Measurements from ENCODE around the gene MAGIX.

The MAGIX gene

GRCh38 chrX:49155243-49155899 lies 7.2 kb upstream of the MAGIX start:
- TF ChIP-seq, protein P1, sequence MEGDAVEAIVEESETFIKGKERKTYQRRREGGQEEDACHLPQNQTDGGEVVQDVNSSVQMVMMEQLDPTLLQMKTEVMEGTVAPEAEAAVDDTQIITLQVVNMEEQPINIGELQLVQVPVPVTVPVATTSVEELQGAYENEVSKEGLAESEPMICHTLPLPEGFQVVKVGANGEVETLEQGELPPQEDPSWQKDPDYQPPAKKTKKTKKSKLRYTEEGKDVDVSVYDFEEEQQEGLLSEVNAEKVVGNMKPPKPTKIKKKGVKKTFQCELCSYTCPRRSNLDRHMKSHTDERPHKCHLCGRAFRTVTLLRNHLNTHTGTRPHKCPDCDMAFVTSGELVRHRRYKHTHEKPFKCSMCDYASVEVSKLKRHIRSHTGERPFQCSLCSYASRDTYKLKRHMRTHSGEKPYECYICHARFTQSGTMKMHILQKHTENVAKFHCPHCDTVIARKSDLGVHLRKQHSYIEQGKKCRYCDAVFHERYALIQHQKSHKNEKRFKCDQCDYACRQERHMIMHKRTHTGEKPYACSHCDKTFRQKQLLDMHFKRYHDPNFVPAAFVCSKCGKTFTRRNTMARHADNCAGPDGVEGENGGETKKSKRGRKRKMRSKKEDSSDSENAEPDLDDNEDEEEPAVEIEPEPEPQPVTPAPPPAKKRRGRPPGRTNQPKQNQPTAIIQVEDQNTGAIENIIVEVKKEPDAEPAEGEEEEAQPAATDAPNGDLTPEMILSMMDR (conservative IDR thresholded peaks at IDR 0.05), result no peak
- no peak overlapping the region for H3K27ac ChIP-seq

DNA sequence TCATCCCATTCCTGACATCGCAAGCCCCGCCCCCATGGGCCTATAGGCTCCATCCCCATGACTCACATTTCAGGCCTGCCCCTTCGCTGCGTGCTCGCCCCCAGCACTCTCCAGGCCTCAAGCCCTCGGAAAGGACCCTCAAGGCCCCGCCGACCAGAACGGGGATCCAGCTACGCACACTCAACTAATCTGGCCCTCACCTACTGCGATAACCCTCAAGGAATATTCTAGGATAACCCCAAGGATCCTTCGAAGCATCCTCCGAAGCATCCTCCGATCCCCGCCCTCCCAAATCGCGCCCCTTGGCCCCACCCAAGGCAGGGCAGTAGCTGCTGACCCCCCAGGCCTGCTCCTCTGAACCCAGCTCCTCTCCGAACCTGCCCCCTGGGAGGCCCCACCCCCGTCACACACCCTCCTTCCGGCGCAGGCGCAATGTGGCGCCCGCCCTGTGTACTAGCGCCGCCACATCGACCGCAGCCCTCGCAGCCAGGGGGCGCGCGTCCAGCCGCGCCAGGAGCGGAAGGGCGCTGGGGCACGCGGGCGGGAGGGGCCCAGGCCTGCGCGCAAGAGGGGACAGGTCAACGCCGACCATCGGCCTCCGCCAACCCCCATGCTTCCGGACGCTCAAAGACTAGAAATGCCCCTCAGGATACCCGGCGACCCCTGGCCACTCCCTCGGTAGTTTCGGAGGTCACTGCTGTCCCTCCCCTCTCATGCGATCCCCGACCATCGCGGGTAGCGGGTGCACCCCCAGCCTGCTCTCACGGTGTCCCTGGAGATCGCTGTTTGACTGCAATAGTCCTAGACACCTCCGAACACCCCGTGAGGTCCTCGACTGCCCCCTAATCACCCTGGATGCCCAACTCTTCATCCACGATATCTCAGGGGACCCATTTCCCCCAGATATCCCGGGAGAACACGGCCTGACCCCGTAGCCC lies 6.4 kb upstream of the MAGIX start:
- TF ChIP-seq, protein P1 (conservative IDR thresholded peaks at IDR 0.05), result peak; percentile 69
- H3K27ac ChIP-seq, result no peak overlapping the region; the same call in 1 of the 2 replicates

- no peak overlapping the region for H3K27ac ChIP-seq
- TF ChIP-seq, protein P1 (conservative IDR thresholded peaks at IDR 0.05), result no peak
Measured at GRCh38 chrX:49157194-49157593, 5.4 kb upstream of the MAGIX start.

GRCh38 chrX:49160908-49161307 lies 1.6 kb upstream of the MAGIX start:
- TF ChIP-seq, protein P1 (conservative IDR thresholded peaks at IDR 0.05), result no peak
- H3K27ac ChIP-seq, result no peak overlapping the region

- TF ChIP-seq, protein P1 (conservative IDR thresholded peaks at IDR 0.05), result no peak
- 0 out of 2 replicates have a peak overlapping the region, but pooled peaks have one; percentile 44 for H3K27ac ChIP-seq
Measured at GRCh38 chrX:49161632-49162031, 926 bp upstream of the MAGIX start.

DNA sequence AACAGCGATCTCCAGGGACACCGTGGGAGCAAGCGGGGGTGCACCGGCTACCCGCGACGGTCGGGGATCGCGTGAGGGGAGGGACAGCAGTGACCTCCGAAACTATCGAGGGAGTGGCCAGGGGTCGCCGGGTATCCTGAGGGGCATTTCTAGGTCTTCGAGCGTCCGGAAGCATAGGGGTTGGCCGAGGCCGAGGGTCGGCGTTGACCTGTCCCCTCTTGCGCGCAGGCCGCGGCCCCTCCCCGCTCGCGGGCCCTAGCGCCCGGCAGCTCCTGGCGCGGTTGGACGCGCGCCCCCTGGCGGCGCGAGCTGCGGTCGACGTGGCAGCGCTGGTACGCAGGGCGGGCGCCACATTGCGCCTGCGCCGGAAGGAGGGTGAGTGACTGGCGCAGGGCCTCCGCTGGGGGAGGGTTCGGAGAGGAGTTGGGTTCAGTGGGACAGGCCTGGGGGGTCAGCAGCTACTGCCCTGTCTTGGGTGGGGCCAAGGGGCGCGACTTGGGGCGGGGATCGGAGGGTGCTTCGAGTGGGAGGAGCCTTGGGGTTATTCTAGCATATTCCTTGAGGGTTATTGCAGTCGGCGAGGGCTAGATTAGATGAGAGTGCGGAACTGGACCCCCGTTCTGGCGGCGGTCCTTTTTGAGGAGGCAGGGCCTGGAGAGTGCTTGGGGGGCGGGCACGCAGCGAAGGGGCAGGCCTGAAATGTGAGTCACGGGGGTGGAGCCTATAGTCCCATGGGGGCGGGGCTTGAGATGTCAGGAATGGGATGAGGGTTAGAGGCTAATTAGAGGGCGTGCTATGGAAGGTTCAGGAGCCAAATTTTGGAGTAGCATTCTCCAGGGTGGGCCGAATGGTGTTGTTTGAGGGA lies 1.2 kb downstream of the MAGIX start:
- H3K27ac ChIP-seq, result peak overlapping the region; percentile 52
- TF ChIP-seq, protein P1 (conservative IDR thresholded peaks at IDR 0.05), result peak; percentile 73

Data from VCaP (cell line).